HG03354 (cell line): ENCODE measurements around the gene LGALS3BP.

ENCODE experiments used
- ATAC-seq: cut with Tn5 transposase; IDR thresholded peaks from one replicate; pipeline ENCODE4 v1.9.1; 2021; ENCODE audit warnings: mild to moderate bottlenecking; ENCODE audit not compliant: unreplicated experiment, poor library complexity, severe bottlenecking

Gene LGALS3BP

DNA sequence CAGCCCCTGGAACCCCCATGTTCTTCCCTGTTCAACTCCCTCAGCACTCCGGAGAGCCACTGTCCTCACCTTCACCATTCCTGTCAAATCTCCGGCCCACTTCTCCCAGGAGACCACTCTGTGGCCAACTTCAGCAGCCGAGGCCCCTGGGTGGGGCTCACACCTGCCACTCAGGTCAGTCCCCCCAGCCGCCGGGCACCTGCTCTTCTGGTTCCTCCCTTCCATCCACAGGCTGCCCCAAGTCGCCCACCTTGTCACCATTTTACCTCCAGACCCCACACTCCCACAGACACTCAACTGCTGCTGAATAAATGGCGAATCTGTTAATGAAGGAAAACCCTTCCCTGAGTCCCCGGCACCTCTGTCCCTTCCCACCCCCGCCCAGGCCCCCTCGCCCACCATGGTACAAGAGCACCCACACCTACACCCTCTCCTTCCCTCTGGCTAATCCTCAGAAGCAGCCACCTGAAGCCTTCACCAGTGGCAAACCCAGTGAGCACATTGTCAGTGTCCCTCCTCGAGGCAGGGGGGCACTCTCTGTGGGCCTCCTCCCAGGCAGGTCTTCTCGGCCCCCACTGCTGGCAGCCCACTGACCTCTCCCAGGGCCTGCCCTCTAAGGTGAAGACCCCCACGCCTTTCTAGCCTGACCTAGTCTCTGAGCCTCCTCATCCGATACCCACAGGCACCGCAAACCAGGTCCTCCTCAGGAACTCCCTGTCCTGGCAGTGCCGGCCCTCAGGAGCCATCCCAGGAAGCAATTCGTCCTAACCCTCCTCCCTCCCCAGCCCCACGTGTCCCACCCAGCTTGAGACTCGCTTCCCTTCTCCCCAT, 21.7 kb upstream of the LGALS3BP start:
- no peak for ATAC-seq

- no peak for ATAC-seq
Measured at GRCh38 chr17:79000396-79001189, 20.9 kb upstream of the LGALS3BP start.

DNA sequence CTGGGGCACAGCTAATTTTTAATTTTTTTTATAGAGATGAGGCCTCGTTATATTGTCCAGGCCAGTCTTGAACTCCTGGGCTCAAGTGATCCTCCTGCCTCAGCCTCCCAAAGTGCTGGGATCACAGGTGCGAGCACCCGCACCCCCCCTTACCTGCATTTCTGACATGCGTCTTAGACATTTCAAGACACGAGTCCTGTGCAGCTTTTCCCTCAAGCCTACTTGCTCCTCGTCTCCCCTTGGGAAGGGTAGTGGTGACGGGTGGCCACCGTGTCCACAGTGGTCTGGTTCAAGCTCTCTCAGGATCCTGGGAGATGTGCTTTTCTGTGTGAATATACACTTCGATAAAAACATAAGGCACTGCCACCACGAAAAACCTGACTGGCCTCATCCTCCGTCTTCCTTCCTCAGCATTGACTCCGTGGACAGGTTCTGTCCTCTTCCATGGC, 20.2 kb upstream of the LGALS3BP start:
- ATAC-seq = no peak

- no peak for ATAC-seq
Measured at GRCh38 chr17:78999056-78999768, 19.5 kb upstream of the LGALS3BP start.

- no peak for ATAC-seq
Measured at GRCh38 chr17:78998311-78999055, 18.8 kb upstream of the LGALS3BP start.

GRCh38 chr17:78997881-78998280, 18.2 kb upstream of the LGALS3BP start:
- ATAC-seq = no peak

- ATAC-seq = no peak
Measured at GRCh38 chr17:78997231-78997741, 17.6 kb upstream of the LGALS3BP start.

DNA sequence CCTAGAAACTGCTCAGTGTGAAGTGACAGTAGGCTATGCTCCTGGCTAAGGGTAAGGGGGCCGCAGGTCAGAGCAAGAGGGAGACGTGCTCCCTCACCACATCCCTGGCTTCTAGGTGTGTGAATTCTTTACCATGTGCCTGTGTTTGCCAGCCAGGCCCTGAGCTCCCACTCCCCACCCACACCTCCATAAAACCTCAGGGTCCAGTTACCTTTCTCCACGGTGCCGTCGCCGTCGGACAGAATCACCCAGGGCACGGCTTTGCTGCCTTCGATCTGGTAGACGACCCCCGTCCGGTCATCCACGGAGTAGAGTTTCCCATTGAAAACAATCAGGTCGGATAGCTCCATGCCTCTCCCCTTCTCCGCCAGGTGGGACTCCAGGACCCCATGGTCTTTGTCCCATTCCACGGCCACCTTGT, 17.1 kb upstream of the LGALS3BP start:
- ATAC-seq = no peak

DNA sequence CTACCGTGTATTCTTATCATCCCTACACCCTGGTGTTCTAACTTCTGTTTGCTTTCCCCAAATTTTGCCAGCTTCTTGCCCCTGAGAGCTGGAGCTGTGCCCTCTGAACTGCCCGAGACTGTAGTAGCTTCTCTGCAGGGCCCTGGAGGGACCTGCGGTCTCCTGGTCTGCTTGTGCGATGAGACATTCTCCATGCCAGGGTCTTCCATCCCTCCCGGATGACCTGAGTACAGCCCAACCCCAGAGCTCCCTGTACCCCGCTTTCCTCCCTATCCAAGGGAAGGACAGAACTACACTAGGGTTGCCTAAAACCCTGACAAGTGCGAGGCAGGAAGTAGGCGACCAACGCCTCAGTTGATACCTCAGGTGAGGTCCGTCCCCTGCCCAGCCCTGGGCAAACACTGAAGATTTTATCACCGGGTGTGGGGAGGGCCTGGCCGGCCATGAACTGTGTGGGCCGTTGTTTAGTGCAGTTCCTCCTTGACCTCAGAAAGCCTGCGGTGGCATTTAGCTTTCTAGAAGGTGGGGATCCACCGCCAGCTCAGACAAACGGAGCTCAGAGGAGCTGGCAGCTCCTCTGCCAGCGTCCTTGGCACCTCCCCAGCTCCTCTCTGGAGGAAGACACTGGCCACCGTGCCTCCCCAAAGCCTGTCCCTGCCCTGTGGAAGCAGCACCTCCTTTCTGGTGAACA, 16.2 kb upstream of the LGALS3BP start:
- no peak for ATAC-seq

DNA sequence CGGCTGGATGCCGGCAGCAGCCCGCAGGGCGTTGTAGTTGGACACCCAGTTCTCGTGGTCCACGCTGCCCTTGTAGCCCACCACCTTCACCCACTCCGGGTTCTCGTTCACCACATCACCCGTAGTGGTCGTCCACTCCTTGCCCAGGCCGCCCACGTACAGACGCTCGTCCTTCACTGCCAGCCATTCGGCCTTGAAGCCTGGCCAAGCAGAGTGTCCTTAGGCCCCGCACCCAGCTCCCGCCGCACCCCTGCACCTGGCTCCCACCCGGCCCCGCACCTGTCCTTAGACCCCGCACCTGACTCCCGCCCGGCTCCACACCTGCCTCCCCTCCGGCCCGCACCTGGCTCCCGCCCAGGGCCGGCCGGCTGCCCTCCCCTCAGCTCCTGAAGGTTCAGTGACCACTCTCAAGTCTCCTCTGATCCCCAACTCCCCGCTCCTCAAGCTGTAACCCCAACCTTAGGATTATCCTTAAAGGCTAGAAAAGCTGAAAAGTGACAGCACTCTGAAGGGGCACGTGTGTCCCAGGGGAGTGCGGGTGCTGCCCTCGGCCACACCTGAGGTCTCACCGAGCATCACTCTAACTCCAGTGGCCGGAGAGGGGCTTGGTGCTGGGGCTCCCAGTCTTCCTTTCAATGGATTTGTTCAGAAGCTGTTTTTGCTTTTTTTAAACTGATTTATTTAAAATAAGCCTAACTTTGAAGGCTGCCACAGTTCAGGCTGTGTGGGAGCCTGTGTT, 15.5 kb upstream of the LGALS3BP start:
- no peak for ATAC-seq

- ATAC-seq = no peak
Measured at GRCh38 chr17:78993981-78994671, 14.4 kb upstream of the LGALS3BP start.

DNA sequence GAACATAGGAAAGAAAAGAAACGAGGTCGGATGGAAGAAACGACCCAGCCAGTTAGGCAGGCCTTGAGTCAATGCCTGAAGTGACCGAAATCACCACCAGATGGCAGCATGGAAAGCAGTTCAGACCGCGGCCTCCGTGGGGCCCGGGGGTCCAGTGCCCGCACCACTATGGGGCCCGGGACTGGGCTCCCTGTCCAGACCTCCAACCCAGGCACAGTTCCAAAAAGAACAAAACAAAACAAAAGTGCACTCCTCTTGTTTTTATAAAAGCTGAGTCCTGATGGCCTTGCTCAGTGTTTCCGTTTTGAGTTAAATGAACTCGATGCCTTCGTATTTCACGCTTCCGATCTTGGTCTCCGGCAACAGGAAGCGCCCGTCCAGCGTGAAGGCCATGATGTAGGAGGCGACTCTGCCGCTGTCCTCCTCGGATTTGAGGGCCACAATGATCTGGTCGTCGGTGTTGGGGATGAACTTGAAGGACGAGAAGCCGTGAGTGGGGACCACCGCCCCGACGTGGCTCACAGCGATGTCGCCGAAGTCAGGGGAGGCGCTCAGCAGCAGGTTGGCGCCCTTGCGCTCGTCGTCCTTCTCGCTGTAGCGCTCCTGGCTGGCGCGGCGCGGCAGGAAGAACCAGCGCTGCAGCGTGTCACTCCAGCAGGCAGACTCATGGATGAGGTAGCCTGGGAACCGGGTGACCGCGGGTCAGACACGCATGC, 13.7 kb upstream of the LGALS3BP start:
- no peak for ATAC-seq

DNA sequence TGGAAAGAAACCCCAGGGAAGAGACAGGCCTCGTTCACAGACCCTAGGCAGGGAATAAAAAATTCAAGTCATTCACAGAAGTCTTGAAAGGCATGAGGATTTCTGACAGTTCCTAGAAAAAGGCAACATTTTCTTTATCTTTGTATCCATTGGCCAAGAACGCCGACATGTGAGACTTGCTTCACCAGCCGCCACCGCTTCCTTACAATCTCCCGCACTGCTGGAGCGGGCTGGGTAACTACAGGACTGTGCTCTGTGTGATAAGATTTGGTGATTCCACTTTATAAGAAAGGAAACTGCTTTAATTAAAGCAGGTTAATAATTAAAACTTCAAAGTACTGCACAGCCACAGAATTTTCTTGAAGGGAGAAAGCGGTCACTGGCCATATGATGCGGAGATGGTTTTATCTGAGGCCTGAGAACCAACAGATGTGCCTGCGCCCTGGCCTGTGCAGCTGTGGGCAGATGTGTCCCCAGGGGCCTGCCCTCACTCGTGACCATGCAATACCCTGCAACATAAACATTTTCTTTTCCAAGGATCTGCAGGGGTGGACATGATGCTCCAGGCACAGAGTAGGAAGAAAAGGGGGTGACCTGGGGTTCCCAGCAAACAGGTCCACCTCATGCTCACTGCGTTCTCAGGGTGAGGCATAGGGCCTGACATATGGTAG, 13.0 kb upstream of the LGALS3BP start:
- no peak for ATAC-seq

GRCh38 chr17:78991906-78992532, 12.3 kb upstream of the LGALS3BP start:
- no peak for ATAC-seq

GRCh38 chr17:78991017-78991738, 11.5 kb upstream of the LGALS3BP start:
- ATAC-seq = no peak
